NCI-H82 treated with DMSO at 0.1 percent for 48 hours (cell line): ENCODE measurements around the gene C4BPA.

Experiments used
- DNase-seq: peaks from one replicate; lab custom pipeline; 2025; ENCODE audit not compliant: unreplicated experiment; lab: John Stamatoyannopoulos, UW

The C4BPA gene

GRCh38 chr1:207077012-207077411 is 27.0 kb upstream of the C4BPA start:
- no peak for DNase-seq

- DNase-seq = peak; percentile 44
Observed at GRCh38 chr1:207077470-207078377, 26.3 kb upstream of the C4BPA start.

GRCh38 chr1:207078578-207079132 is 25.4 kb upstream of the C4BPA start:
- no peak for DNase-seq

- no peak for DNase-seq
Observed at GRCh38 chr1:207079706-207080241, 24.3 kb upstream of the C4BPA start.

GRCh38 chr1:207081088-207081487 is 22.9 kb upstream of the C4BPA start:
- DNase-seq = no peak

- DNase-seq = no peak
Observed at GRCh38 chr1:207081806-207082205, 22.2 kb upstream of the C4BPA start.

GRCh38 chr1:207084232-207084631 is 19.8 kb upstream of the C4BPA start:
- no peak for DNase-seq

- peak; percentile 12 for DNase-seq
Observed at GRCh38 chr1:207084701-207085180, 19.3 kb upstream of the C4BPA start.

GRCh38 chr1:207085887-207086286 is 18.1 kb upstream of the C4BPA start:
- DNase-seq = no peak

- no peak for DNase-seq
Observed at GRCh38 chr1:207088161-207088560, 15.9 kb upstream of the C4BPA start.

- DNase-seq = no peak
Observed at GRCh38 chr1:207088701-207089626, 15.1 kb upstream of the C4BPA start, which contains the start of gene C4BPB. Gene C4BPB (plus strand): TSS chr1:207088860. CDS start chr1:207089532, 672 bp downstream.

- DNase-seq = no peak
Observed at GRCh38 chr1:207089627-207090355, 14.2 kb upstream of the C4BPA start.

GRCh38 chr1:207091200-207091908 is 12.7 kb upstream of the C4BPA start:
- no peak for DNase-seq

GRCh38 chr1:207093944-207094343 is 10.1 kb upstream of the C4BPA start:
- no peak for DNase-seq

- no peak for DNase-seq
Observed at GRCh38 chr1:207097871-207098324, 6.1 kb upstream of the C4BPA start.

GRCh38 chr1:207101720-207102119 is 2.3 kb upstream of the C4BPA start:
- DNase-seq = no peak

GRCh38 chr1:207102146-207102545 is 1.9 kb upstream of the C4BPA start:
- DNase-seq = no peak

GRCh38 chr1:207102659-207103058 is 1.4 kb upstream of the C4BPA start:
- no peak for DNase-seq

GRCh38 chr1:207109004-207109403 is 5.0 kb downstream of the C4BPA start:
- DNase-seq = no peak
